CMK (cell line): ENCODE data around the gene EN1.

ENCODE experiments used
- DNase-seq: peaks from one replicate; pipeline ENCODE4 v3.0.0-alpha.2; 2010; ENCODE audit warnings: low read depth

EN1 gene

DNA sequence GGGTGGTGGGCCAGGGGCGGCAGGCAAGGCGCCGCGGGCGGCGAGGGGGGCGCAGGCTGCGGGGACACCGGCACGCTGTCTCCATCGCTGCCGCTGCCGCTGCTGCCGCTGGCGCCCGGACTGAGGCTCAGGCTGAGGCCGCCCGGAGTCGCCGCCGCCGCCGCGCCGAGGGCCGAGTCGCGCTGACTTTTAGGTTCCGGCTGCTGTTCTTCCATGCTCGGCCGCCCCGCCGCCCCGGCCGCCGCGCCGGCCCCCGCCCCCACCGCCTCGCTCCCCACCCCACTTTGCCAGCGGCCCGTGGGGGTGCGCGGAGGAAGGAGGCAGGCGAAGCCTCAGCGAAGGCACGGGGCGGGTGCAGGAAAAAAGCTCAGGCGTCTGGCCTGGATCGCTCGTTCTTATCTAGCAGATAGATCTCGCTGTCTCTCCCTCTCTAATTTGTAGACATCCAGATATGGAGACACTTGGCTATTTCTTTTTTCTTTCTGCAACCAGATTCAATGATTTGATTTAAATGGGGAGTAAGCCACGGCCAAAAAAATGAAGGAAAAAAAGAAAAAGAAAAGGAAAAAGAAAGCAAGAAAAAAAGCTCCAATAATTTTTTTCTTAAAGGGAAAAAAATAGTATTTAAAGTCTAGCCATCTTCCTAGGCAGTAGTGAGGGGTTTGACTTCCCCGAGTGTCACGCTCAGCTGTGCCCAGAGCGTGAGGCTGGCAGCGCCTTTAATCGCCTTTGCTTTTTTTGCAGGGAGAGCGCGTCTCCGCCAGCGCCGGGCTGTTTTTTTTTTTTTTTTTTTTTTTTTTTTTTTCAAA is at the start of gene EN1:
EN1 (minus strand) TSS at position 696 of the 809 bp plus-strand sequence; CDS start at position 215, 481 bp downstream.
- no peak for DNase-seq

DNA sequence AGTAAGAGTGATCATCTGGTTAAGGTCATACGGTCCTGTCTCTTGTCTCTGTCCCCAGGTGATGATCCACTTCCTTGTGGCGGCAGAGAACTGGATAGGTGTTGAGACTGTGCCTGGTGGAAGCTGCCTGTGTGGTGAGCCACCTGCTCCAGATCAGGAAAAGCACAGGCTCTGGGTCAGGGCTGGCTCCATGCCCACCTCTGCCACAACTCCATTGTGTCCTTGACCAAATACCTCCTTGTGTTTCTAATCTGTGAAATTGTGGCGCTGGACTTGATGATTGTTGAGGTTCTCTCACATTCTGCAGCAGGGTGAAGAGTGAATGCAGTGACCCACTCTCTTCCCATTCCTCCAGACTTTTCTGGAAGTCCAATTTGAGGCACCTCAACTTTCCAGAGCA is 45.7 kb upstream of the EN1 start:
- no peak for DNase-seq

DNA sequence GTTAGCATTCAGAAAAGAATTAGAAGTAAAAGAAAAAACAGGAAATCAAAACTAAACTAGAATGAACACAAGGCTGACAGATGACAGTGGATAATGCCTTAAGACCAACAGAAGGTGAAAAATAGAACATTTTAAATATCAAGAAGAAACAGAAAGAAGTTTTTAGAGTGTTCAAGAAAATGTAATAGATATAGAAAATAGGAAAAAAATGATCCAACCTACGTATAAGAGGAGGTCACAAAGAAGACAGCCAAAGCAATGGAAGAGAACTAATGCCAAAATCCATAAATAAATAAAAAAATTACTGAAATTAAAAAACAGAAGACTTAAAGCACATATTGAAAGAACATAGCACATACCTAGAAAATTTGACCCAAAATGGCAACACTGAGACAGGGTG is 42.5 kb upstream of the EN1 start:
- no peak for DNase-seq

DNA sequence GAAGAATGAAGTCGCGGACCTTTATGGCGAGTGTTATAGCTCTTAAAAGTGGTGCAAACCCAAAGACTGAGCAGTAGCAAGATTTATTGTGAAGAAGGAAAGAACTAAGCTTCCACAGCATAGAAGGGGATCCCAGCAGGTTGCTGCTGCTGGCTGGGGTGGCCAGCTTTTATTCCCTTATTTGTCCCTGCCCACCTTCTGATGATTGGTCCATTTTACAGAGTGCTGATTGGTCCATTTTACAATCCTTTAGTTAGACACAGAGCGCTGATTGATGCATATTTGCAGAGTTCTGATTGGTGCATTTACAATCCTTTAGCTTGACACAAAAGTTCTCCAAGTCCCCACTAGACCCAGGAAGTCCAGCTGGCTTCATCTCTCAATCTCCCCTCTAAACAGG is 36.3 kb upstream of the EN1 start:
- no peak for DNase-seq

DNA sequence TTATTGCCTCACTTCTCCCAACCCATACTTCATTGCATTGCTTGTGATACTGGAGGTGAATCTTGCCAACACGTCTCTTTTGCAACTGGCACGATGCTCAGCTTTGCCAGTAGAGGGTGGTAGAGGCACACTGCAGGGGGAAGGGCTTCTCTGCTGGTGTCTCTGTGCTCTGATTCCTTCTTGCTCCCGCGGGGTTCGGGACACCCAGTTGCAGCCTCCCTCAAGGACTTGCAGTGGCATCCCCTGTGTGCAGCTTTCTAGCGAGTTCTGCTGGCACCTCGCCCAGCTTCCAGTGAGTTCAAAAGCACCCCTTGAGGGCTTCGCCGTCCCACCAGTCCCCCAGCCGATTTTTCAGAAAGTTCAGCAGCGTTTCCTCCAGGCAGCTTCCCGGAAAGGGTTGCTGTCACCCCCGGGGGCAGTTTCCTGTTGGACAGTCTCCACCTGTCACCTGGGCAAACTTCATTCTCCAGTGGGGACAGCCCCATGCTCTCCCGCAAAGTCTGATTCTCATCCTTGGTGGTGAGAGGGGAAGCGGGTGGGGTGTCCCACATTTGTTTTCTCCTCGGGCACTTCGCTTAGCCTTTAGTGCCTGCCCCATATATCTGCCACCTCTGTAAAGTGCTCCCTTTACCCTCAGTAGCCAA is 35.4 kb upstream of the EN1 start:
- DNase-seq = peak; percentile 26

DNA sequence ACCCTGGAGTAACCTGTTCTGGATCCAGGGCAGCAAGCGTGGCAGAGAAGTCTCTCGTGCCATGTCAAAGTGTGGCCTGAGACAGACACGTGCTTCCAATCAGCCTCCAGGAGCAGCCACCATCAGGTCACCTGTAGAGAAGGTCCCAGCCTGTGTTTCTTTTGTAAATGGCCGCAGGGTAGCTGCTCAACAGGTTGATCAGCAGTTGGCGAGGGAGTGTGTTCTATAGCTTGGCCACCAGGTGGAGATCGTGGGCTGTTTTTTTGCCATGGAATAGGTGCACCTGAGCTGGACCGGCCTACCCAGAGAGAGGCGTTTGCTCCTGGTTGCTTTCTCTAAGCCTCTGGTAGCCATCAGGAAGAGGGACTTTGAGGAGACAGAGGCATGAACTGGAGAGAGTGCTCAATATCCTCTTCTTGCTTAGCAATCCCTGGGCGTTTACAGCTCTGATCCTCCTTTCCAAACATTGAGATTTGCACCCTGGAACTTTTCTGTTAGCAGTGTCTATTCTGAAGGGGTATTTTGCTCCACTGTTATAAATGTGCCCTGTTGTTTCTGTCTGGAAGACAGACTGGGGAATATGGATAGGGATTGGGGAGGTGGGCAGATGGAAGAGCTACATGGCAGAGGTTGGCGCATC is 34.2 kb upstream of the EN1 start:
- DNase-seq = peak; percentile 9

DNA sequence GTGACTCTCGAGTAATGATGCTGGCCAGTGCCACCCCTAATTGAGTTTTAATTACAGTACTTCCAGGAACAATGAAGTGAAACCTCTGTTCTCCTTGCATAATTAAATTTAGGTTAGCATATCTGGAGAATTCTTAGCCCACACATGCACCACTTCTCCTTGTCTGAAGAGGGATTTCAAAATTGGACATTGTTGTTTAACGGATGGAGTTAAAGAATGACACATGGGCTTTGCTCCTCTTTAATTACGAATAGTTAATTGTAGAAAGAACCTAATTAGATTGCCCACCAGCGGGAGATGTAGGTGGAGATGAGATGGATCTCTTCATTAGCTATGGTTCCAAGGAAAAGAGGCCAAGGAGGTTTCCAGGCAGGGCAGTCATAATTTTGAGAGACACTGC is 33.1 kb upstream of the EN1 start:
- DNase-seq = no peak

DNA sequence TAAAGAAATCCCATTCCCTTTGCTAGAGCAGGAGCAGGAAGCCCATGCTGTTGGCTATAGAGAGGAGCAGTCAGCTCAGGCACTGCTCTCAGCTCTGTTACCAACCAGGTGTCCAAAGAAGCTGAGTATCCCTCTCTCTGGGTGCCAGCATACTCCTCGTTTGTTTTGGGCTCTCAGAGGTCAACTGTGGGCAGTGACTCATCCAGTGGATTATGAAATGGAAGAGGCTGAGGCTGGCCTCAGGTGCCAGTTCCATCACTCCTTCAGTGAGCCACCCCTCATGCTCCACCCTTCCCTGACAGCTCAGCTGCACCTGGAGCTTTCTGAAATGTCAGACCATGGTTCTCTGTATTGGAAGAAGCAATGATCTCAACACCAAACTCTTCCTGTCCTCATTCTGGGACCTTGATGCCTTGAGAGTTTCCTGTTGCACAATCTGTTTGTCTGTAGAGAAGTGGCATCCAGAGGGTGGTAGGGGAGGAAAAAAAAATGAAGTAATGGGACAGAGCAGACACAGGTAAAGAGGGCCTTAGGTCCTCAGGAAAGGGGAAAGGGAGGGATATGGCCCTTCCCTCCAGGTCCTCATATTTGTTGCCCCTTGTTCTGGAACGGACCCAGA is 31.2 kb upstream of the EN1 start:
- DNase-seq = no peak

DNA sequence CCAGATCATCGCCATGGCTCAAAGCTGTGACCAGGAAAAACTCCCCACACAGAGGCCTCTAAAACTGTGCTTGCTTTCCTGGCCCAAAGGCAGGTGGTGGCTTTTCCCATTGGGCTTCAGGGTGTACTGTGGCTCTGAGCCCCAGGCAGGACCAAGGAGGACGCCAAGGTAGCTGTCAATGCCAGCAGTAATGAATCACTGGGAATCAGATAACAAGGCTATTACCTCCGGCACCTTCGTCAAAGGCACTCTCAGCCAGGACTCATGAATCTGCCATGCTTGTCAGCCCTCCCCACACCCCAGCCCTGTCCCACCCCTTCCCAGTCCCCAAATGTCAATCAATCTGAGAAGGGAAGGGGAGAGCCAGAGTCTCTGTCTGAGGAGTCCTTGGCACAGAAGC is 27.9 kb upstream of the EN1 start:
- DNase-seq = no peak

DNA sequence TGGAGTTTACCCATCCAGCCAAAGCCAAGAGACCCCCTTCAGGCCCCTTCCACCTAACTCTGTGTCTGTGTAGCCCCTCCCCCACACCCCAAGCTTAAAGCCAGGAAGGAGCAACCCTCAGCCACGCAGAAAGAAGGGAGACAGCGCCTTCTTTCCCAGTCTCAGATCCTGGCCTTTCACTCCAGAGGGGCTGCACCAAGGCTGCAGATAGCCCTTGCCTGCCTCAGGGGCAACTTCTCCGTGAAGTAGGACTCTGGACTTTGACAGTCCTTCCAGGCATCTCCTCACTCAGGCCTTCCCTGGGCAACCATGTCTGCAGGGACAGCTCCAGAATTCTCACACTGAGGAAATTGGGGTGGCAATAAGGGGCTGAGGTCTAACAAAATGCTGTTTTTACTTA is 26.9 kb upstream of the EN1 start:
- no peak for DNase-seq

DNA sequence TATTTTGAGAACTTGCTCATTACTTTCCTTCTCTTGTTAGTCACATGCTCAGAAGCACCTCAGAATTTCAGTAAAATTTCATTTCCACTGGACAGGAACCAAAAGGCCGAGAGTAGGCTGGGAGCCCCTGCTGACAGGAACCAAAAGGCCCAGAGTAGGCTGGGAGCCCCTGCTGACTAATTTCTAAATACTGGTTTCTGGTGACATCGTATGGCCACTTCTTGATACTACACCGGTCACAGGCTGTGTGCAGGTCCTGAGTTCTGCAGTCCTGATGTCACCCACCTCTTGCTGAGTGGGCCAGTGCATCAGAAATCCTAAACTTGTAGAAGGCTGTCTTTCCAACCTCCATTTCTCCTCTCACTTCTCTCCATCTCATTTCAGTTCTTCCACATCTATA is 17.7 kb upstream of the EN1 start:
- DNase-seq = no peak

DNA sequence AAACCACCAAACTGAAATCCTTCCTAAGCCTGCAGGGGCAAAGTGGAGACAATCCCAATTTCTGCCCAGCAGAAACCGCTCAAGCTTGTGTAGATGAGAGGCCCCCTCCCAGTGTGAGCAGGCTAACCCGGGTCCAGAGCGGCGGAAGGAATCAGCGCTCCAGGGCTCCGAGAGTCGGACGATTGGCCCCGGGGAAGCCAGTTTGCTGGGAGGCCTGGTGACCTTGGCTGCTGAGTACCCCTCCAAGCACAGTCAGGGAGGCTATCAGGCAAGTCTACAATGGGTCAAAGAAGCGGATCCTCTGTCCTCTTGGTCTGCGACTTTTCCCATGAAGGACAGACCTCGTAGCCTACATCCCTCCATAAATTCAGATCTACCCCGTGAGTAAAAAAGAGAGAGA is 16.8 kb upstream of the EN1 start:
- DNase-seq = no peak

DNA sequence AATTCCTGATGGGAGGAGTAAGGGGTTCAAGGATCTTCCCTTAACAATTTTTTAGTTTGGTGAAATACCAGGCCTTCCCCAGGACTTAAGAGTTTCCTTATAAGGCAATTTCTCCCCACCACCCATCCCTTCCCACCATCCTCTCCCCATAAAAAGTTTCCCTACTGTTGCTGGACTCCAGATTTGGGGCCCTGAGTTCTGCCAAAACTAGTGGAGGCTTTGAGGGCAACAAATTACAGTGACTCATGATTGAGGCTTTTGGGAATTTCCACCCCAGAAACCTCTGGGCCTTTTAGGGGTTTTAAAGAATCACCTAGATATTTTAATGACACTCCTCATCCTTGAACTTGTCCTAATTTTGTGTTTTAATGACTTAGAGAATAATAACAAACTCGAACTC is 14.3 kb upstream of the EN1 start:
- no peak for DNase-seq

DNA sequence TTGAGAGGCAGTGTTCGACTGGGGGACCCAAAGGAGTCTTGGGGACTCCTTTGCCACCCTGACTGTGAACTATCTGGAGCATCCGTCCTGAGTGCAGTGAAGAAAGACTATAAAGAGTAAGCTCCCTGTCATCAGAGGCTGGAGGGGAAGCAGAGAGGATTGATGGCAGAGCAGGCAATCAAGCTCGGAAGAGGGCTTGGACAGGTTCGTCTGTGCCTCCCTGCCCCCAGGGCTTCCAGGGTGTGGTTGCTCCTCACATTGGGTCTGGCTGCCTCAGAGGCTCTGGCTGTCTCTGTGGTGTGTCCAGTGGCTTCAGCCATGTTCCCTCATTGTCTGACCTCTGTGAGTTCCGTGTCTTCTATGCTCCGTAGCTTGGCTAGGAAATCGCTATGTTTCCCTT is 13.8 kb upstream of the EN1 start:
- DNase-seq = no peak

DNA sequence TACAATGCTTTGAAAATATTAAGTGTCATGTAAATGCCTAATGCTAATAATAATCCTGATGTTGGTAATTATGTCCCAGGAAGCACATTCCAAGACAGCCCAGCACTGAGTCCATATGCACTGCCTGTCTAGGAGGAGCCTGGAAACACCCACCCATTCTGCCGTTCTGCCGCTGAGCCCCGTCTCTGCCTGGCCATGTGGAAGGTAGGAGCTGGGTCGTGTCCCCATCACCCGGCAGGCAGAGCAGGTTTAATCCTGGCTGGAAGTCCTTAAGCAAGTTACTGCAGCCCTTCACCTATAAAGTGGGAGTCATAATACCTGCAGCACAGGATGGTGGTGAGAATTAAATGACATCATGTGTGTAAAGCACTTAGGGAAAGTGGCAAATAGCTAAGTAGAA is 13.1 kb upstream of the EN1 start:
- no peak for DNase-seq

DNA sequence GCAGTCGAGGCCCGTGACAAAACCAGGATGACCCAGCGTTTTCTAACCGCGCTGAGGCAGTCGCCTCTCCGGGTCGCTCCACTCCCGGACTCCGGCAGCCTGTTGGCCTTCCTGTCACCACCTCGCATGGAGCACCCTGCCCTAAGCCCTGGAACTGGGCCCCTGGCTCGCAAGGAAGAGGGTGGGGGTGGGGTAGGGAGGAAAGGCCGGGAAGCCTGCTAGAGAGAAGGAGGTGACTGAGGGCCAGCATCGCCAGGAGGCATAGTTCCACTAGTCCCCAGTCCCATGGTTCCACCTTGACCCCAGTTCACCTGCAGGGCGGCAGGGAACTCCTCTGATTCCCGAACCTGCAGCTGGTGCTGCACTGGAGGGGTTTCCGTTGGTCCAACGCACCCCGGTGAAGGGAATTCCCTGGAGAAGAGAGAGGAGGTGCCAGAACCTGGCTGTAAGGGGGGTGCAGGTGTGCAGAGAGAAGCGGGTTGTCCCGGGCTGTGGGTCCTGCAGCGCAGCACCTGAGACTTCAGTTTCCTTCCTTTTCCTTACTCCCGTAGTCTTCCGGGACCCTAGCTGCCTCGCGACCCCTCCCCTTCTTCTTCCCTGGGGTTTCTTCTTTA is 11.8 kb upstream of the EN1 start:
- no peak for DNase-seq

DNA sequence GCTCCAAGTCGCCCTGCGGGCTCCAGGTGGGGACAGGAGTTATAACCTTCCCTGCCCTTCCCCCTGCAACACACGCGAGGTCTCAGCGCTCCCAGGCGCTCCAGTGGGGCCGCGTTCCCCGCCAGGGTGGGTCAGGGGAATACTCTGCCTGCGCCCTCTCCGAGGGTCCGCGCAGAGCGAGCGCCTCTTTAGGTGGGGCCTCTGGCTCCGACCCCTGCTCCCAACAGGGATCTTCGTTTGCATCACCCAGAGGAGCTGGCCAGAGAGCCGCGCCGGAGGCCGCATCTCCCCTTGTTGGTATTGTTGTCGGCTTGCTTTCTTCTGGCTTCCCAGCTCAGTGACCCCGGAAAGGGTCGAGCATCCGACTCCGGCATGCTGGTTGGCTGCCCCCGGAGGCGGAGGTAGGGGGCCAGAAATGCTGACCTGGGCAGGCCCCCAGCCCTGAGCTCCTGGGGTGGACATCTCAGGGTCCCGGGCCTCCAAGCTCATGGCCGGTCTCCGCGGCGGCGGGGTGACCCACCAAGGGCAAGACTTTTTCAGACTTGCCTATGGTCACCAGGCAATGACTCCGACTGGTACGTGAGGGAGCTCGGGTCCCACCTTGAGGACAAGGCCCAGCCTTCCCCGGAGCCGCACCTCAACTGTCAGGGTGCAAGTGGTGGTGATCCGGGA is 11.2 kb upstream of the EN1 start:
- no peak for DNase-seq

DNA sequence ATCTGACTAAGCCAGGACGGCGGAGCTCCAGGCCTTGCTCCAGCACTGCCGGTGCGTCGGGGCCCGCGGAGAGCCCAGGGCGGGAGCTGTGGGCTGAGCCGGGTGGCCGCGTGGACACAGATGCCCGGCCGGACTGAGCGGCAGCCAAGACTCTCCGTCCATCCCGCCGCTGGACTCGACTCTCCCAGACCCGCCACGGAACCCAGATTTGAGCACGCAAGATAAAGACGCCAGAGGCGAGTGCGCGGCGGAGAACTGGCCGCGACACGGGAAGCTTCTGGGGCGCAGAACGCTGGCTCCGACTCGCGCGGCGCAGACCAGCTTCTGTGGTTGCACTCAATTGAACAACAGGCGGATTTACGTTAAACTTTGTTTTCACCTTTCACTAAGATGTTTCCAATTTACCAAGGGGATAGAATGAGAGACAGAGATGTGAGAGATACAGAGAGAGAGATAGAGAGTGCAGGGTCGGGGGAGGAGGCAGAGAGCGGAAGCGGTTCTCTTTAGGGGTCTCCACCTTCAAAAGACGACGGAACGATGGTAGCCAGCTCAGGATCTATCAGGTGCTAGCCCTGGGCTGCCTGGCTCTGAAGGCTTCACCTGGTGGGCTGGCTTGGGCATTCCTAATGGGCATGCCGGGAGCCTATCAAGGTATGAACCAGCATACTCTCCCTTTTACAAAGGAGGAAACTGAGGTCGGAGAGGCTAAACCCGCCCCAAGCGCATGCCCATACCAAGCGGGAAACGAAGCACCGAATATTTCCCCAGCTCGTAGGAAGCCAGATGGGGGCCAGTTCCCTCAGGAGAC is 10.4 kb upstream of the EN1 start:
- no peak for DNase-seq

DNA sequence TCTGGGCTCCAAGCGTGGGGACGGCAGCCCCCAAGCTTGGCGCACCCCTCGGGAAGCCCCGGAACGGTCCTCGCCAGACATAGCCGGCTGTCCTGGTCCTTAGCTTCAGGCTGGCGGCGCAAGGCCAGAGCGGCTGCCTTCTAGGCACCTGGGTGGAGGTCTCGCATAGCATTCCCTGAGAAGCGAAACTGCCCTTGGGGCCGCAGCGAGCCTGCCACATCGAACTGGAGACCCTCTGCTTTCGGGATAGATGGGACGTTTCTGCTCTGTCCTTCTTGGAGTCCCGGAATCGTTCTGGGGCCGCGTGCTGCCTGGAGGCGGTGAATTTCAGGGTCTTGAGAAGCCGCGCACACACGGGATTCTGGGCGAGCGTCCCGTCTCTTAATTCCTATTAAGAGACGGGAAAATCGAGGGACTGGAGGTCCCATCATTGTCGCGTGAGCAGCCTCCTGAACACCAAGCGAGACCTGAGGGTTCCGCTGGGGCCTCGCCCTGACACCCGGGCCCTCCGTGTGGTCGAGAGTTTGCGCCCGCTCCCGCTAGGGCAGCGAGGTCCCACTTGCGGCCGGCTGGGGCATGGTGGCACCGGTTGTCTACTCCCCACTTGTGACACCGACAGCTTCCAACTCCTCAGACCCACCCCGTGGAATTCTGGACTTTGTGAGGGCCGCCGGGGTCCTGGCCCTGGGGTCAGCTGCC is 9.7 kb upstream of the EN1 start:
- DNase-seq = no peak

DNA sequence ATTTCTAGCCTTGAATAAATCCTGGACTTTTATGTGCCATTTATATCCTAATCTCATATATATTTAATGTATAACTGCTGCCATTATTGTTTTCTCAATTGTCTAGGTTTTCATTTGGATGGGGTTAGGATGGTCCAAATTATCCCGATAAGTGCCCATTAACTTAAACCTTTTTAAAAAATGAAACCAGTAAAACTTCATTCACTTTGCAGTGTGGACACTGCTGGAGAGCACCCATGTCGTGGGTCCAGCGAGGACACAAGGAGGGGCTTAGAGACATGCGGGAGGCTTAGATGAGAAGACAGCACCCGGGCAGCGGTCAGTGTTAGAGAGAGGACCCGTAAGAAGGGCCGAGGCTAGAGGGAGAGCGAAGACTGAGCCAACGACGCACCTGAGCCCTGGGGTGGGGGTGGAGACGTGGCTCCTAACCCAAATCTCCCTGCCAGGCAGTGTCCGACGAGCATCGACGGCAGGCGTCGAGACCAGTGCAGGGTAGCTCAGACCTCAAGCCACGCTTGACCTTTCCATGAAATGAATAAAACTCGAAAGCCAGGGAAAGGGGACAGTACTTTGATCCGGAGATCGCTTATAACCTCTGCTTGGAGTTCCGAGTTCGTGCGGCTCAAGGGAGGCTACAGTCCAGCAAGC is 9.0 kb upstream of the EN1 start:
- no peak for DNase-seq
